Mononuclear cell (primary cell): ENCODE data around the gene ZNF276. TPM values are rescaled to one million over a fixed set of nuclear protein-coding genes. Genes with fewer than 3 reads are reported as not detected.
A peak's percentile ranks its signal among the peaks of the same experiment; 100 is the strongest.

Experiments used
- H3K27me3 ChIP-seq: 2 replicates; pipeline ENCODE4 v1.6.0; 2011; ENCODE audit warnings: low read length, control low read depth; ENCODE audit not compliant: insufficient read depth
- H3K4me1 ChIP-seq: 2 replicates; pipeline ENCODE4 v1.5.1; 2011; ENCODE audit warnings: mild to moderate bottlenecking, low read length, control low read depth; ENCODE audit not compliant: insufficient read depth
- H3K4me3 ChIP-seq: 2 replicates; pipeline ENCODE4 v1.5.1; 2011; ENCODE audit warnings: mild to moderate bottlenecking, low read length, moderate library complexity
- H3K9me3 ChIP-seq: 2 replicates; pipeline ENCODE4 v1.5.1; 2011; ENCODE audit warnings: low read depth, mild to moderate bottlenecking, control low read depth, low read length
- total RNA-seq: library from RNA; depleted of rRNA; stranded (reverse); fragments of >200 nt; gene quantifications from one replicate; pipeline ENCODE4 v1.2.3, GENCODE V29; 2012

ZNF276 gene
- total RNA-seq, 1 donor, result 48.9 TPM

DNA sequence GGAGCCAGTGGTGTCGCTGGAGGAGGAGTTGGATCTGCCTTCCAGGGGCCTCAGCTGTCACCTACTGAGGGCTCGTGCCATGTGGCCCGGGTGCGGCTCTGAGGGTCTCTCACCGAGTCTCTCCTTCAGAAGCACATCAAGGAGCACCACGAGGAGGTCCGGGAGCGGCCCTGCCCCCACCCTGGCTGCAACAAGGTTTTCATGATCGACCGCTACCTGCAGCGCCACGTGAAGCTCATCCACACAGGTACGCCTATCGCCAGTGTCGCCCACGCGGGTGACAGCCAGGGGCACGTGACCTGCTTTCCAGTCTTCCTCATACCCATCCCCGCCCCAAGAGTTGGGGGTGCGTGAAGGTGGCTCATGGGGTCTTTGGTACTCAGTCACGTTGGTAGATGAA is 12.5 kb downstream of the ZNF276 start:
- Histone ChIP-seq H3K4me3 (no peak overlapping the region), H3K9me3 (no peaks in the 10 kb centered on the region), H3K27me3 (no peaks in the 10 kb centered on the region), H3K4me1 (peaks cover 32% of the 10 kb centered on the region)

DNA sequence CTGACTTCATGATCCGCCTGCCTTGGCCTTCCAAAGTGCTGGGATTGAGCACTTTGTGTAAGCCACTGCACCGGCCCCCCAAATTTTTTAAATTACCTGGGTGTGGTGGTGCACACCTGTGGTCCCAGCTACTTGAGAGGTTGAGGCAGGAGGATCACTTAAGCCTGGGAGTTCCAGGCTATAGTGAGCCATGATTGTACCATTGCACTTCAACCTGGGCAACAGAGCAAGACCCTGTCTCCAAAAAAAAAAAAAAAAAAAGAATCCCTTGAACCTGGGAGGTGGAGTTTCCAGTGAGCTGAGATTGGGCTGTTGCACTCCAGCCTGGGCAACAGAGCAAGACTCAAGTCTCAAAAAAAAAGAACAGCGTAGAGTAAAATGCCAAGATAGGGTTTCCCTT is 15.2 kb downstream of the ZNF276 start:
- Histone ChIP-seq H3K27me3 (no peaks in the 10 kb centered on the region), H3K4me1 (peaks cover 32% of the 10 kb centered on the region), H3K4me3 (no peak overlapping the region)

DNA sequence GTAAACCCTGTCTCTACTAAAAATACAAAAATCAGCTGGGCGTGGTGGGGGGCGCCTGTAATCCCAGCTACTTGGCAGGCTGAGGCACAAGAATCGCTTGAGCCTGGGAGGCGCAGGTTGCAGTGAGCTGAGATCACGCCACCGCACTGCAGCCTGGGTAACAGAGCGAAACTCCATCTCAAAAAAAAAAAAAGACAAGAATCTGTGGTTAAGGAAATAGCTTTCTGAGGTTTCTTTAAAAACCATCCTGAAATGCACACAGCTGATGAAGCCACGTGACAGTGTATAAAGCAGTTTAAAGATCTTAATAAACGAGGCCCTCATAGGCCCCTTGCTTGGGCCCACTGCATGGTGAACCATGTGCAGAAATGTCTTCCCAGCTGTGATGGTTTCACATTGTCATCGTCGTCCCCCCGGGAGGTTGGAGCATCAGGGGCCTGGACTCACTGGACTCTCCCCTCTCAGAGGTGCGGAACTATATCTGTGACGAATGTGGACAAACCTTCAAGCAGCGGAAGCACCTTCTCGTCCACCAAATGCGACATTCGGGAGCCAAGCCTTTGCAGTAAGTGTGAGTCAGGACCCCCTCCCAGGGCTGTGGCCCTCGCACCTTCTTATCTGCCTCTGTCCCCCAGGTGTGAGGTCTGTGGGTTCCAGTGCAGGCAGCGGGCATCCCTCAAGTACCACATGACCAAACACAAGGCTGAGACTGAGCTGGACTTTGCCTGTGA is 16.2 kb downstream of the ZNF276 start:
- H3K9me3 ChIP-seq, result no peaks in the 10 kb centered on the region
- no peaks in the 10 kb centered on the region for H3K27me3 ChIP-seq
- H3K4me1 ChIP-seq, result peaks cover 32% of the 10 kb centered on the region
- no peak overlapping the region for H3K4me3 ChIP-seq

More for the DNA sequence above, 15.2 kb downstream of the ZNF276 start:
- H3K9me3 ChIP-seq, result no peaks in the 10 kb centered on the region

GRCh38 chr16:89738072-89738377 is 16.7 kb downstream of the ZNF276 start:
- no peak overlapping the region for H3K4me3 ChIP-seq
- no peaks in the 10 kb centered on the region for H3K27me3 ChIP-seq
- peaks cover 32% of the 10 kb centered on the region for H3K4me1 ChIP-seq
- no peaks in the 10 kb centered on the region for H3K9me3 ChIP-seq

GRCh38 chr16:89738538-89739317 is 17.4 kb downstream of the ZNF276 start:
- H3K4me1 ChIP-seq, result peaks cover 32% of the 10 kb centered on the region
- no peak overlapping the region for H3K4me3 ChIP-seq
- H3K27me3 ChIP-seq, result no peaks in the 10 kb centered on the region
- no peaks in the 10 kb centered on the region for H3K9me3 ChIP-seq

- Histone ChIP-seq H3K27me3 (no peaks in the 10 kb centered on the region), H3K9me3 (no peaks in the 10 kb centered on the region), H3K4me1 (peaks cover 28% of the 10 kb centered on the region)
Observed at GRCh38 chr16:89739383-89739782, 18.0 kb downstream of the ZNF276 start.

DNA sequence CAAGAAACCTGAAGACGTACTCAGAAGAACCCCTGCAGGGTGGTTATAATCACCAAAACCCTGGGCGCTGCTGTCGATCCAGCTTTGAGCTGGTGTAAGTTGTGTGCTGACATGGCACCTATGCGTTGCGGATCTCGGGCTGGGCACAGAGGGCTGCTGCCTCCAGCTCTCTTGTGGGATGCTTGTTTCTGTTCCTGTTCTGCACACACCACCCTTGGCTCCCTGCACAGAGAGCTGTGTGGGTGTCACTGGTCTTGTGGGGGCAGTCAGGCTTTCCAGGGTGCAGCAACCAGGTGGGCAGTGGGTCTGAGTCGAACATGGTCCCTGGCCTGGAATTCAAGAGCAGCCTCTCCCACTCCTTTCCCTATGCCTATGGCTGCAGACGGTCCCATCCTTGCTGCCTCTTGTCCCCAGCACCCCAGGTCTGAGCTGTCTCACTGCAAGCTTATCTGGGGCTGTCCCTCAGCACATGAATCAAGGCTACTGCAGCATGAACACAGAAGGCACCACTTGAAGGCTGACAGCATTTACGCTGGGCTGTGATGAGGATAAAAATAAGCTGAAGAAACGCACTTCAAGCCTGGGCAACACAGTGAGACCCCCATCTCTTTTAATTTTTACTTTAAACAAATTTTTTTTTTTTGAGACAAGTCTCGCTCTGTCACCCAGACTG is 20.1 kb downstream of the ZNF276 start:
- Histone ChIP-seq H3K9me3 (no peaks in the 10 kb centered on the region), H3K4me1 (peaks cover 17% of the 10 kb centered on the region), H3K27me3 (no peaks in the 10 kb centered on the region), H3K4me3 (no peak overlapping the region)

More at GRCh38 chr16:89739383-89739782, 18.0 kb downstream of the ZNF276 start:
- no peak overlapping the region for H3K4me3 ChIP-seq

DNA sequence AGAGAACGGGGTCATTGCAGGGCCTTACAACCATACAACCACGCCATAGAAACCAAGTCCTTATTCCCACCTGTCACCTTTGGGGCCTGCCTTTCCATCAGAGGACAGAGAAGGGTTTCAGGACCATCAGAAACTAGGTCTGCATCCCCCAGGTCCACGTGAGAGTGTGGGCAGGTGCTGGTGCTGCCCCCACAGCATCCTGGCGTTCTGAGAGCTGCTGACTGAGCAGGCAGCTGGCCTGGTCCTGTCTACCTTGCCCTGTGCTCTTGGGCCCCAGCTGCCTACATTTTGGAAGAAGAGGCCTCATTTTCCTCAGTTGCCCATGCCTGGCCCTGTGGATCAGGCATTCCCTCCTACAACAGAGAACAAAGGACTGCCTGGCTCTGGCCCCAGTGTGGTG is 21.6 kb downstream of the ZNF276 start:
- H3K9me3 ChIP-seq, result no peaks in the 10 kb centered on the region
- peaks cover 3% of the 10 kb centered on the region for H3K4me1 ChIP-seq
- no peaks in the 10 kb centered on the region for H3K27me3 ChIP-seq
- H3K4me3 ChIP-seq, result no peak overlapping the region

GRCh38 chr16:89744813-89745212 is 23.5 kb downstream of the ZNF276 start:
- Histone ChIP-seq H3K4me1 (peaks cover 9% of the 10 kb centered on the region), H3K27me3 (no peaks in the 10 kb centered on the region), H3K9me3 (no peaks in the 10 kb centered on the region), H3K4me3 (no peak overlapping the region)

- peaks cover 13% of the 10 kb centered on the region for H3K4me1 ChIP-seq
Observed at GRCh38 chr16:89746043-89746442, 24.7 kb downstream of the ZNF276 start.

GRCh38 chr16:89748076-89748475 is 26.7 kb downstream of the ZNF276 start:
- no peaks in the 10 kb centered on the region for H3K9me3 ChIP-seq
- H3K27me3 ChIP-seq, result no peaks in the 10 kb centered on the region
- H3K4me1 ChIP-seq, result peaks cover 13% of the 10 kb centered on the region
- no peak overlapping the region for H3K4me3 ChIP-seq

More at GRCh38 chr16:89746043-89746442, 24.7 kb downstream of the ZNF276 start:
- H3K9me3 ChIP-seq, result no peaks in the 10 kb centered on the region
- H3K27me3 ChIP-seq, result no peaks in the 10 kb centered on the region
- no peak overlapping the region for H3K4me3 ChIP-seq

GRCh38 chr16:89748921-89749320 is 27.6 kb downstream of the ZNF276 start:
- Histone ChIP-seq H3K9me3 (no peaks in the 10 kb centered on the region), H3K4me1 (peaks cover 13% of the 10 kb centered on the region), H3K27me3 (no peaks in the 10 kb centered on the region), H3K4me3 (no peak overlapping the region)

DNA sequence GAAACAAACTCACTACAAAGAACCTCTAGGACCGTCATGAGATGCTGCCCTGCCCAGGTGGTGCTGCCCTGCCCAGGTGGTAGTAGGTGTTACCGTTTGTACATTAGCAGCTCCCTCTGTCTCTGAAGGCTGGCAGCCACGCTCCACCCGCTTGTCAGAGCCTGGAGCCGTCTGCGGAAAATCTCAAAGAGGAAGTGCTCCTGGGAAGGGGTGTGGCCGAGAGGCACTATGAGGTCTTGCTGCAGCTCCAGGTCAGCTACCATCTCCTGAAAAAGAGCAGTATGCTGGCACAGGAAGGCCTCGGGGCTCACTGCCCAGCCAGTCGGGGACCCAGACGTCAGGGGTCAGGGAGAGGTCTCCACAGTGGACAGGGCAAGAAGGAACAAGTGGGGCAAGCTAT is 28.3 kb downstream of the ZNF276 start:
- H3K4me1 ChIP-seq, result peaks cover 13% of the 10 kb centered on the region
- no peaks in the 10 kb centered on the region for H3K27me3 ChIP-seq
- no peaks in the 10 kb centered on the region for H3K9me3 ChIP-seq
- no peak overlapping the region for H3K4me3 ChIP-seq

DNA sequence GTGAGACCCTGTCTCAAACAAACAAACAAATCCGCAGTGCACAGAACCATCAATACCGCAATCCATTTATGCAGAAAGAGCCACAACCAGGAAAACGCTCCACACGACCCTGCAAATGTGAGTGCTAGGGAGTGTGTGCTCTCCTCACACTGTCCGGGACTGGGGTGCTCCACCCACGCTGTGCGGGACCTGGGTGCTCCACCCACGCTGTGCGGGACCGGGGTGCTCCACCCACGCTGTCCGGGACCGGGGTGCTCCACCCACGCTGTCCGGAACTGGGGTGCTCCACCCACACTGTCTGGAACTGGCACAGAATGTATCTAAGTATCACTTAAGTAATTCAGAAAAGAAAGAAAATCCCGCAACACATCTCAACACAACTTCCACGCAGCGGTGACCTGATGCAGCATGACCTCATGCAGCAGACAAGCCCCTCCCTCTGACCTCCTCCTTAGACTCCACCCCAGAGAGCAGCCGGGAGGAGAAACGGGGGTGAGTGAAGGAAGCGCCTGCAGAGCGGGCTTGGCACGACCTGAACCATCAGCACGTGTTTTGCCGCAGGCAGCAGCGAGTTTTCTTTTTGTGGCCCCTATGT is 38.5 kb downstream of the ZNF276 start:
- Histone ChIP-seq H3K27me3 (no peaks in the 10 kb centered on the region), H3K9me3 (no peaks in the 10 kb centered on the region), H3K4me1 (peaks cover 47% of the 10 kb centered on the region)

DNA sequence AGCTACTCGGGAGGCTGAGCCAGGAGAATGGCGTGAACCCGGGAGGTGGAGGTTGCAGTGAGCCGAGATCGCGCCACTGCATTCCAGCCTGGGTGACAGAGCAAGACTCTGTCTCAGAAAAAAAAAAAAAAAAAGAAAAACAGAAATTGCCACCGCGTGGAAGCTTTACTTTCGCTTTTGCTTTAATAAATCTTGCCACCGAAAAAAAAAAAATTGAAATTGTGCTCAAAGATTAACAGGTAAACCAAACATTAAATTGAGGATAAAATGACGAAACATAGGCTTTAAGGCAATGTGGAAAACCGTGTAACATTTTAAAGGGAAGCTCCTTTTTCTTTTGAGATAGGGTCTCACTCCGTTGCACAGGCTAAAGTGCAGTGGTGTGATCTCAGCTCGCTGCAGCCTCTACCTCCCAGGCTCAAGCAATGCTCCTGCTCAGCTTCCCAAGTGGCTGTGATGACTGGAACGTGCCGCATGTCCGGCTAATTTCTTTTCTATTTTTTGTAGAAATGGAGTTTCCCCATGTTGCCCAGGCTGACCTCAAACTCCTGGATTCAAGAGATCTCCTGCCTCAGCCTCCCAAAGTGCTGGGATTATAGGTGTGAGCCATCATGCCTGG is 40.1 kb downstream of the ZNF276 start:
- Histone ChIP-seq H3K4me1 (peaks cover 56% of the 10 kb centered on the region), H3K27me3 (no peaks in the 10 kb centered on the region), H3K4me3 (peak overlapping the region; percentile 30), H3K9me3 (no peaks in the 10 kb centered on the region)

More for the DNA sequence above, 38.5 kb downstream of the ZNF276 start:
- no peak overlapping the region for H3K4me3 ChIP-seq
